CD14-positive monocyte (primary cell): ENCODE results near the gene SLC7A5. TPM values are rescaled to one million over a fixed set of nuclear protein-coding genes. Genes with fewer than 3 reads are reported as not detected.

Experiments
- DNase-seq, 3 donors: peaks; one replicate each; pipeline ENCODE4 v3.0.0-alpha.2; 2011 to 2022
- H2AFZ ChIP-seq: 2 replicates; pipeline ENCODE4 v1.6.0; 2012; ENCODE audit warnings: mild to moderate bottlenecking, low read depth, low read length, inconsistent platforms; ENCODE audit not compliant: insufficient read depth, poor library complexity, severe bottlenecking
- H3K27ac ChIP-seq, 2 donors: 1 replicate in 1 of 2; 2 replicates in 1 of 2; pipeline ENCODE4 v1.5.1; 2012 to 2013; ENCODE audit warnings: low read length in 2 of 2, control low read depth in 1 of 2, inconsistent platforms in 1 of 2, low read depth in 1 of 2, mild to moderate bottlenecking in 1 of 2
- H3K27me3 ChIP-seq, 2 donors: one replicate each; pipeline versions ENCODE4 v1.6.0 to v1.6.1; 2011 to 2013; ENCODE audit warnings: low read length in 2 of 2; ENCODE audit not compliant: control insufficient read depth in 2 of 2, insufficient read depth in 2 of 2
- H3K36me3 ChIP-seq, 2 donors: replicated peaks in 1 of 2; 1 replicate in 1 of 2; 2 replicates in 1 of 2; pipeline versions ENCODE4 v1.5.1 to v1.6.1; 2012 to 2013; ENCODE audit warnings: low read length in 2 of 2, control low read depth in 1 of 2, inconsistent platforms in 1 of 2, mild to moderate bottlenecking in 1 of 2; ENCODE audit not compliant: insufficient read depth in 2 of 2, control insufficient read depth in 1 of 2
- H3K4me1 ChIP-seq, 2 donors: 1 replicate in 1 of 2; 2 replicates in 1 of 2; pipeline versions ENCODE4 v1.5.1 to v1.6.1; 2012 to 2013; ENCODE audit warnings: low read length in 2 of 2, control low read depth in 1 of 2, inconsistent platforms in 1 of 2, mild to moderate bottlenecking in 1 of 2, moderate library complexity in 1 of 2; ENCODE audit not compliant: insufficient read depth in 2 of 2, control insufficient read depth in 1 of 2
- H3K4me2 ChIP-seq: replicated peaks from 2 replicates; pipeline ENCODE3; 2012; ENCODE audit warnings: low read length, moderate library complexity, mild to moderate bottlenecking; ENCODE audit not compliant: poor library complexity, severe bottlenecking; ENCODE audit errors: extremely low read depth
- H3K4me3 ChIP-seq, 3 experiments: fragments of 200-600 bp in 1 of 3; sonication (generic) in 1 of 3; replicated peaks in 1 of 3; 1 replicate in 2 of 3; 2 replicates in 1 of 3; pipeline ENCODE4 v1.5.1; 2011 to 2013; ENCODE audit warnings: low read length in 3 of 3, mild to moderate bottlenecking in 3 of 3, control low read depth in 2 of 3, low read depth in 2 of 3, inconsistent platforms in 1 of 3, moderate library complexity in 1 of 3
- H3K79me2 ChIP-seq: 2 replicates; pipeline ENCODE4 v1.6.0; 2012; ENCODE audit warnings: mild to moderate bottlenecking, control low read depth, inconsistent platforms, low read length, moderate library complexity; ENCODE audit not compliant: insufficient read depth
- H3K9ac ChIP-seq: 2 replicates; pipeline ENCODE4 v1.6.0; 2017; ENCODE audit warnings: low read length, mild to moderate bottlenecking; ENCODE audit not compliant: insufficient read depth, poor library complexity, severe bottlenecking
- H3K9me3 ChIP-seq, 2 donors: replicated peaks in 1 of 2; 1 replicate in 1 of 2; 2 replicates in 1 of 2; pipeline versions ENCODE4 v1.5.1 to v1.6.1; 2012 to 2013; ENCODE audit warnings: low read length in 2 of 2, control low read depth in 1 of 2; ENCODE audit not compliant: control insufficient read depth in 1 of 2, insufficient read depth in 1 of 2
- H4K20me1 ChIP-seq: 2 replicates; pipeline ENCODE4 v1.6.0; 2012; ENCODE audit warnings: mild to moderate bottlenecking, low read length, control low read depth, moderate library complexity; ENCODE audit not compliant: insufficient read depth
- H3K27ac Mint-ChIP-seq, 7 donors: one replicate each; pipeline ENCODE4 v1.8.0; 2020; ENCODE audit warnings: mild to moderate bottlenecking in 7 of 7, mixed read lengths in 7 of 7, moderate library complexity in 6 of 7, inconsistent platforms in 2 of 7
- H3K27me3 Mint-ChIP-seq, 3 donors: one replicate each; pipeline ENCODE4 v1.8.0; 2021 to 2022; ENCODE audit warnings: low read depth in 3 of 3, mild to moderate bottlenecking in 3 of 3, mixed read lengths in 3 of 3, moderate library complexity in 3 of 3, inconsistent platforms in 1 of 3
- H3K36me3 Mint-ChIP-seq, 2 donors: one replicate each; pipeline ENCODE4 v1.8.0; 2020; ENCODE audit warnings: mixed read lengths in 2 of 2, inconsistent platforms in 1 of 2, mild to moderate bottlenecking in 1 of 2
- H3K4me1 Mint-ChIP-seq: one replicate; pipeline ENCODE4 v1.8.0; 2020; ENCODE audit warnings: mild to moderate bottlenecking, mixed read lengths
- H3K4me3 Mint-ChIP-seq, 2 donors: one replicate each; pipeline ENCODE4 v1.8.0; 2020; ENCODE audit warnings: mild to moderate bottlenecking in 2 of 2, mixed read lengths in 2 of 2, moderate library complexity in 1 of 2
- H3K9me3 Mint-ChIP-seq, 7 donors: one replicate each; pipeline ENCODE4 v1.8.0; 2020 to 2022; ENCODE audit warnings: mixed read lengths in 7 of 7, mild to moderate bottlenecking in 6 of 7, moderate library complexity in 6 of 7, inconsistent platforms in 2 of 7
- WGBS: methylation state at CpG from one replicate; pipeline ENCODE4 v1.1.5; 2013; ENCODE audit warnings: missing lambda C conversion rate; ENCODE audit not compliant: insufficient coverage; 5-methylcytosine and 5-hydroxymethylcytosine counted together
- intact Hi-C, 2 donors: fragments of 100-400 bp; cut with micrococcal nuclease; formaldehyde crosslinking; loops; one replicate each; pipeline versions ENCODE4 v1.15.0 to v1.15.1; 2023
- polyA plus RNA-seq, 3 donors: library from polyadenylated mRNA; depleted of rRNA in 1 of 3; unstranded in 2 of 3; stranded (reverse) in 1 of 3; fragments of 300-500 nt in 2 of 3; fragments of >200 nt in 1 of 3; fragmentation: Illumina TruSeq in 2 of 3; gene quantifications; 1 replicate in 2 of 3; 2 replicates in 1 of 3; pipeline ENCODE4 v1.2.3, GENCODE V29; 2012 to 2021
- TF ChIP-seq, protein P1 (sequence below): fragments of 200-600 bp; IDR thresholded peaks from one replicate; pipeline ENCODE4 v1.8.0; 2022; ENCODE audit warnings: antibody characterized with exemption, mild to moderate bottlenecking

Gene SLC7A5
- polyA plus RNA-seq, 3 donors: 0.40 to 5.8 (median 1.1) TPM

DNA sequence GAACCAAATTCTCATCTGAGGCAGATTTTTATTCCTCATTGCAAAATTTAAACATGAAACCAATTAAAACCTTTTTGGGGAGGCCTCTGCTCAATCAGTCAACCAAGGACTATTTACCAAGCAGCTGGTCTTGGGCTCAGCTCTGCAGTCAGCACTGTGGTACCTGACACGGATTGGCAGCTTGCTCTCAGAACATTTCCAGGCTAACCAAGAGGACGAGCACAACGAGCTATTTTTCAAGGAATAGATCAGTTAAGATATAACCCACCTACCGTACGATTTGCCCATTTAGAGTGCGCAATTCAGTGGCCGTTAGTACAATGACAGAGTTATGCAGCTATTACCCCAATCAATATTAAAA, 77.1 kb downstream of the SLC7A5 start:
- DNase-seq: no peak
- H3K4me1 ChIP-seq: peaks cover 12 to 16% of the 10 kb centered on the region in 2 donors
- Mint-ChIP-seq H3K4me3 (no peak overlapping the region), H3K36me3 (no peaks in the 10 kb centered on the region), H3K9me3 (no peaks in the 10 kb centered on the region), H3K4me1 (peaks cover 12% of the 10 kb centered on the region), H3K27ac (no peak overlapping the region), H3K27me3 (peaks cover 2 to 3% (median 3%) of the 10 kb centered on the region in 3 donors)
- no peaks in the 10 kb centered on the region for H4K20me1 ChIP-seq
- H3K9me3 ChIP-seq: no peaks in the 10 kb centered on the region
- H3K27ac ChIP-seq: no peak overlapping the region
- no peaks in the 10 kb centered on the region for H3K36me3 ChIP-seq
- no peak overlapping the region for H3K4me2 ChIP-seq
- H3K27me3 ChIP-seq: no peaks in the 10 kb centered on the region
- no peak overlapping the region for H2AFZ ChIP-seq
- H3K79me2 ChIP-seq: no peaks in the 10 kb centered on the region
- intact Hi-C loops: no loop called here
- whole genome bisulfite sequencing: 86% methylated on average over 1 of the region's 7 CpGs
- TF ChIP-seq, protein P1, sequence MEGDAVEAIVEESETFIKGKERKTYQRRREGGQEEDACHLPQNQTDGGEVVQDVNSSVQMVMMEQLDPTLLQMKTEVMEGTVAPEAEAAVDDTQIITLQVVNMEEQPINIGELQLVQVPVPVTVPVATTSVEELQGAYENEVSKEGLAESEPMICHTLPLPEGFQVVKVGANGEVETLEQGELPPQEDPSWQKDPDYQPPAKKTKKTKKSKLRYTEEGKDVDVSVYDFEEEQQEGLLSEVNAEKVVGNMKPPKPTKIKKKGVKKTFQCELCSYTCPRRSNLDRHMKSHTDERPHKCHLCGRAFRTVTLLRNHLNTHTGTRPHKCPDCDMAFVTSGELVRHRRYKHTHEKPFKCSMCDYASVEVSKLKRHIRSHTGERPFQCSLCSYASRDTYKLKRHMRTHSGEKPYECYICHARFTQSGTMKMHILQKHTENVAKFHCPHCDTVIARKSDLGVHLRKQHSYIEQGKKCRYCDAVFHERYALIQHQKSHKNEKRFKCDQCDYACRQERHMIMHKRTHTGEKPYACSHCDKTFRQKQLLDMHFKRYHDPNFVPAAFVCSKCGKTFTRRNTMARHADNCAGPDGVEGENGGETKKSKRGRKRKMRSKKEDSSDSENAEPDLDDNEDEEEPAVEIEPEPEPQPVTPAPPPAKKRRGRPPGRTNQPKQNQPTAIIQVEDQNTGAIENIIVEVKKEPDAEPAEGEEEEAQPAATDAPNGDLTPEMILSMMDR: no peak
- no peak overlapping the region for H3K4me3 ChIP-seq
- no peak overlapping the region for H3K9ac ChIP-seq

DNA sequence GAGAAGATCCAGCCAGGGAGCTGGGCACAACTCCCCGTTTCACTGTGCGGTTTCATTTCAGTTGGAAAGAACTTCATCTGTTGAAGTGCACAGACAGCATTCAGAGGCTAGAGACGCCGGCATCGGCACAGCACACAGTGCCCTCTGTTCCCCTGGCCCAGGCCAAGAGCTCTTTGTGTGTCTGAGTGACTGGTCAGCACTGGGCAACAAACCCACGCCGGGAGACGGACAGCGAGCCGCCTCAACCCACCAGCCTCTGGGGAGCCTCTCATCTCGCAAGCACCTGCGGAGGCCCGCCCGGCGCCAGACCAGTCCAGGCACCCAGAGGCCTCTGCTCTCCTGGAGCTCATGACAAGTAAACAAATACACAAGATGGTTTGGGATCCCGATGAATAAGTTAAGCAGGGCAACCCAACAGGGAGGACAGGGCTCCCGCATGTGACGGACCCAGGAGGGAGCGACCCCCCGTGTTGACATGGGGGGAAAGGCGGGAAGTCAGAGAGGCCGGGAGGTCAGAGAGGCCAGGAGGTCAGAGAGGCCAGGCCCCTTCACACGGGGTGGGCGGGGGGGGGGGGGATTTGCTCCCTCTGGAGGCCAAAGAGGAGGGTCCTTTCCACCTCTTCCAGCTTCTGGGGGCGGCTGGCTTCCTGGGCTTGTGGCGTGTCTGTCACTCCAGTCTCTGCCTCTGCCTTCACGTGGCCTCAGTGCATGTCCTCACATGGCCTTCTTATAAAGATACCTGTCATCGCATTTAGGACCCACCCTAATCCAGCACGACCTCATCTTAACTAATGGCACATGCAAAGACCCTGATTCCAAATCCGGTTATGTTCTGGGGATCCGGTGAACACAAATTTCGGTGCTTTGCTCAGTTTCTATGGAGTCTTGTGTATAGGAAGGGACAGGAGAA, 77.8 kb downstream of the SLC7A5 start:
- TF ChIP-seq, protein P1: no peak
- Histone ChIP-seq H3K79me2 (no peaks in the 10 kb centered on the region), H3K27me3 (no peaks in the 10 kb centered on the region), H3K4me2 (no peak overlapping the region), H2AFZ (no peak overlapping the region), H3K9me3 (no peaks in the 10 kb centered on the region), H3K4me3 (no peak overlapping the region), H4K20me1 (no peaks in the 10 kb centered on the region), H3K9ac (no peak overlapping the region), H3K27ac (no peak overlapping the region), H3K36me3 (no peaks in the 10 kb centered on the region), H3K4me1 (peaks cover 12 to 16% of the 10 kb centered on the region in 2 donors)
- Mint-ChIP-seq H3K27me3 (peaks cover 2 to 3% (median 3%) of the 10 kb centered on the region in 3 donors), H3K4me1 (peaks cover 12% of the 10 kb centered on the region), H3K27ac (peak overlapping the region in 2 of 7 donors; percentile 19 to 42), H3K9me3 (no peaks in the 10 kb centered on the region), H3K4me3 (no peak overlapping the region), H3K36me3 (no peaks in the 10 kb centered on the region)
- no peak for DNase-seq
- 91% methylated on average over 13 of the region's 32 CpGs for WGBS
- intact Hi-C loops: no loop called here
